HPDE6-E6E7 (cell line): ENCODE measurements around the gene SUFU.
A peak's percentile ranks its signal among the peaks of the same experiment; 100 is the strongest.

Experiments
- DNase-seq: peaks from one replicate; pipeline ENCODE4 v3.0.0; 2011; ENCODE audit warnings: missing footprints; ENCODE audit errors: extremely low spot score

The SUFU gene

GRCh38 chr10:102595293-102595692 is 91.5 kb downstream of the SUFU start:
- DNase-seq: no peak

GRCh38 chr10:102595897-102596296 is 92.1 kb downstream of the SUFU start:
- no peak for DNase-seq

GRCh38 chr10:102596506-102596971 is 92.8 kb downstream of the SUFU start:
- DNase-seq: peak; percentile 74

DNA sequence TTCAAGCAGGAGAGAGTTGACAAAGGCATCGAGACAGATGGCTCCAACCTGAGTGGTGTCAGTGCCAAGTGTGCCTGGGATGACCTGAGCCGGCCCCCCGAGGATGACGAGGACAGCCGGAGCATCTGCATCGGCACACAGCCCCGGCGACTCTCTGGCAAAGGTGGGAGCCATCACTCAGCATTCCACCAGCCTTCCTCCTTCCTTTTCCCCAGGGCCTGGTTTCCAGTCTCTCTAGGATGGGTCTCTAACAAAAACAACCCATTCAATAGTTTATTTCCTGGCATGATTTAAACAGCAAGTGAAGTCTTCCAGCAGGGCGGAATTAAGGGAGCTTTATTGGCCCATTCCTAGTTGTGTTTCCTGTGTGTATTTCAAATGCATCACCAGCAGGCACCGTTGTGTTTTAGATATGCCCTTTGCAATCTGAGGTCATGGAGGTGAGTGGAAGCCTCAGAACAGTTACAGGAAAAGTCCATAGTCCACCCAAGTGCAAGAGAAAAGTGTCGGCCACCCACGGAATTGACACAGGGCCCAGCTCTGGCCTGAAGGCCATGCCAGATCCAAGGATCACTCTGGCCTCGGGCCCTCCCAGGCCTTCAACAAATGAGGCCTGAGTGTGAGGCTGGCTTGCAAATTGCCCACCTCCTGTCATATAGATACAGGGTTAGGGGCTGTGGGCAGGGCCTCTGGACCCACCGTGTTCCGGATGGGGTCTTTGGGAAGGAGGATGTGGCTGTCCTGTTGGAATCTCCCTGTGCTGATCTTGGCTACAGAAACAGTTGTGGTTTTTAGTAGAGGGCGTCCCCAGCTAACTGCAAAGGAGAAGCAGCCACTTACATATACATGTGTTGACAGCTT is 93.6 kb downstream of the SUFU start:
- DNase-seq: no peak

GRCh38 chr10:102598243-102598642 is 94.5 kb downstream of the SUFU start:
- DNase-seq: no peak

GRCh38 chr10:102599565-102600327 is 96.0 kb downstream of the SUFU start:
- DNase-seq: no peak

- no peak for DNase-seq
Measured at GRCh38 chr10:102600816-102601215, 97.0 kb downstream of the SUFU start.

DNA sequence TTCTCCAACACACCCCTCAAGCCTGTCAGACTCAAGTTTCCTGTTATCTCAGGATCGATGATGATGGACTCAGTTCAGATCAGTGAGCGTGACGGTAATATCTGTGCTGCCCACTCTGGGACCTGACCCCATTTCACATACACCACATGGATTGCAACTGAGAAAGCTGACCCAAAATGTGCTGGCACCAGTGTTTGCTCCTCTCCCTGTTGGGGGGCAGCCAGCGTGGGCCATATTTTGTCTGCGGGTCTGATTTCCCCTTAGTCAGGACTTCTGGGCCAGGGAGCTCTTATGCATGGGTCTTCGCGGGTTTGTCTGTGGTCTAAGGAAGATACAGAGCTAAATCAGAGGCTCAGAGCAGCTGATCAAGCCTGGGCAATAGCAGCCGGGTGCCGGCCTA is 97.9 kb downstream of the SUFU start:
- DNase-seq: no peak

DNA sequence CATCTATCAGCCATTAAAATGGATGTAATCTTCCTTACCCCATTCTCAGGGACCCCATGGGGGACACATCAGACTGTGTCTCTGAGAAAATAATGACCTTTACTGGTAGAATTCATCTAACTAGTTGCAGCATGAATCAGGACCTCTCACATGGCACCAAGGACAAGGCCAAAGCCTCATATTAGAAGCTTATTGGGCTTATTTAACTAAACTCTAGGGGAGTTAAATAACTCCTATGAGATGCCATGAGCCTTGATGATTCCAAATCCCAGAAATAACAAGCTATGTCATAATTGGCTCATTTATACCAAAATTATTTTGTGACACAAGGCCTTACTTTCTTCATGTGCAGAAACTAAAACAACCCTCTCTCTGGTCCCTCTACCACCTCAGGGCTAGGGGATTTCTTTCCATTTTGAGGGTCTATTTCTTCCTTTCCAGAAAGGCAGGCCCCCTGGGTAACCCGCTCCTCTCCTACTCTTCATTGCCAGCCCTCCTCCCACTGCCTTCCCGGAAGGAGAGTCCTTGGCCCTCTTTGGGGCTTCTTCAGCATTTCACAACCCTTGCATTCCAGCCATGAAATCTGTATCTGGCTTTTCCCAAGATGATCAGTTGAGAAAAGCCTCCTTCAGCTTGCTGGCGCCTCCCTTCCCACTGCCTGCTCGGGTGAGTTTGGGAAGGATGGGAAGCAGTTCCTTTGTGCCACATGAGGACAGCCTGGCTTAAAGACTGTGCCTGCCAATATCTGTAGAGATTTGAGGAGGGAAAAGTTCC is 98.7 kb downstream of the SUFU start:
- no peak for DNase-seq

DNA sequence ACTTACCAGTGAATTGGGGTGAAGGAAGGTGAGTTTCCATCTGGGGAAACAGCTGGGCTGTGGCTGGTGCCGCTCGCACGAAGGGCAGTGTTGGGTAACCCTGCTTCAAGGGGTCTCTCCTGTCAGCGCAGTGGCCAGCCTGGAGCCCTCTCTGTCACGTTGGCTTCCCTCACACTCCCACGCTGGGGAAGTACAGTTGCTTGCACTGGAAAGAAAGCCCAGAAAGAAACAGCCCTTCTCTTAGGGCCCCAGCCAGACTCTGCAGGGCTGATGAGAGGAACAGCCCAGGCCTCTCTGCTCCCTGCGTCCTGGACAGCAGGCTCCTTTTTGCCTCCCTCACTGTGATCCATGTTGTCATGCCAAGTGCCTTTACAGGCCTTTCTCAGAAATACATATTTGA is 100.2 kb downstream of the SUFU start:
- DNase-seq: no peak

DNA sequence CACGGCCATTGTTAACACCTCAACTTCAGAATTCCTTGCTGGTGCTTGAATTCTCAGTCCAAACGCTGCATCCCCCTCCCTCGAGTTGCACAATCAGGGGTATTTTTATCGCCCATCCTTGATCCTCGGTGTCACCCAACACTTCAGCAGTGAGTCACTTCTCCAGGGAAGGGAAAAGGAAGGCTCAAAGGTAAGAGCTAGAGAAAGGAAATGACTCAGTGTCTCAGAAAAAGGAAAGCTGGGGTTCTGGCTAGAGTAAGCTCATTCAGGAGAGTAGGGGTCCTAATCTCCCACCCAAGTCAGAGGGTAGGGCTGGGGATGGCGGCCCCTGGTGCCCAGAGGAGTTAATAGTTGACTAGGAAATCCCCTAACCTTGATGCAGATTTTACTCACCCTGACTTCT is 100.7 kb downstream of the SUFU start:
- DNase-seq: peak; percentile 87

- no peak for DNase-seq
Measured at GRCh38 chr10:102605712-102606111, 101.9 kb downstream of the SUFU start.

DNA sequence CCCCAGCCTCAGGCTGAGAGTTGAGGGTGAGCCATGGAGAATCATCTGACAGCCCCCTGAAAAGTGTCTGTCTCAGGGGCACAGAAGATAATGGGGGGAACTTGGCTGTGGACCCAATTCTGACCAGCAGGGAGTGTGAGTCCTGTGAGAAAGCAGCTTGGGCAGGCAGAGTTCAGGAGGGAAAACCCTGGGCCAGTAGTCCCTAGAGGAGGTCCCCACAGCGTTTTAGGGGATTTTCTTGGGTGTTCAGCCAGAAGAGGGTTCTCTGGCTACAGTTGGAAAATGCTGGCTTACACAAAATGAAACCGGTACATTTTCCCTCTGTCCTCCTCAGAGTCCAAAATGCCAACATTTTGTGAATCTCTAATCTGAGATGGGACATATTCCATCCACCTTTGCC is 104.7 kb downstream of the SUFU start:
- DNase-seq: no peak

DNA sequence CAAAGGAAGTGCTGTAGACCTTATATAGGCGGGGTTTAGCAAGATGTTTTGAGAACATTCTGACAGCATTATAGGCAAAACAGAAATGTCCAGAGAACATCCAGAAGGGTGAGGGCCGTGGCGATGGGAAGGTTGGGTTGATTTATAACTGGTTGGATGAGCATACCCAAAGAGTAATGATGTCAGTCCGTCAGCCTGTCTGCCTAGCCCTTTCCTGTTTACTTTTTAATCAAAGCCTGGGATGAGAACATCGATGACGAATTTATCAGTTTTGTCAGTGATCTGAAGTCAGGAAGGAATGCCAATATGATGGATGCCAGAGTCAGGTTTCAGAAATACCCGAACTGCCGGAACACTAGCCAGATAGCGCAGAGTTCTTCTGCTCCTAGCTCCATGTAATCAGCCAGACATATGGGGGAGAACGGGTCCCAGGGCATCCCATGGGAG is 106.7 kb downstream of the SUFU start:
- DNase-seq: no peak

GRCh38 chr10:102611514-102612087 is 107.8 kb downstream of the SUFU start:
- no peak for DNase-seq

DNA sequence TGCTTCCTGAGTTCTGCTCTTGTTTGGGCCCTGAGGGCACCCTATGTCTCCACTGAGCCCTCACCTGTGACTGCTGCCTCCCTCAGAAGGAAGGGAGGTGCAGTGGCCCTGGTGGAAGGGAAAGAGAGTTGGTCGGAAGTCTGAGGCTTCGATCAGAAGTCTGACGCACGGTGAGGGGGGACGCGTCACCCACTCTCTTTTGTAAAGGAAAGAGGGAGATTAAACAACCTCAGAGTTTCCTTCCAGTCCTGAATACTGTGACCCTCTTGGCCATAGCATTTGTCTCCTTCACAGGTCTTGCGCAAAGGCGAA is 109.1 kb downstream of the SUFU start:
- DNase-seq: no peak

DNA sequence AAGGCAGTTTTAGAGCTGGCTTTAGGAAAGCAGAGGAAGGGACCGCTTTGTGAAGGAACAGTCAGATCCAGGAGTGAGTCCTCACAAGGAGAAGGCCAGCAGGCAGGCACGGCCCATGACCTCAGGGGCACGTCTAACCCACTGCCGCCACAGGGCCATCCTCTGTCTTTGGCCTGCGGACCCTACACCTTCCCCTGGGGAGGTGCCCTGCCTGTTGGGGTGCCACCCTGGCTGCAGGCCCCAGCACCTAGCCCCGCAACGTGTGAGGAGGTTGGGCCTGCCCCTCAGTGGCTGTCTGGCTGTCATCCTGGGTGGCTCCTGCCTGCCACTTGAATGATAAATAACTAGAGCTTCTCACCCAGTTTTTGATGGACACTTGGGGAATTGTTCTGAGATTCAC is 109.5 kb downstream of the SUFU start:
- DNase-seq: no peak

DNA sequence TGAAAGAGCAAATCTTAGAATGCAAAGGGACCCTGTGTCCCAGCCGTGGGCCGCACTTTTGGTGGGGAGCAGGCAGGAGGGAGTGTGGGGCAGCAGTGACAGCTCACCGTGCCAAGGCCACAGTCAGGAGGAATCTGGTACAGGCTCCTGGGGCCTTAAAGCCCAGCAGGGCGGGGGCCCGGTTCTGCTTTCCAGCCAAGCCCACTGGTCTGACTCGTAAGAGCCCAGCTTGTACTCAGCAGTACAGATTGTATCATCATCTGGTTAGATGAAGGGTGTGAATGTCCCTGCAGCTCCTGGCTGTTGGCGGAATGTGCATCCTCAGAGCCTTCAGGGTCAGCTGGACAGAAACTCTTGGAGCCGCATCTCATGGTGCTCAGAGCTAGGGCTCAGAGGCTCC is 110.0 kb downstream of the SUFU start:
- DNase-seq: no peak

DNA sequence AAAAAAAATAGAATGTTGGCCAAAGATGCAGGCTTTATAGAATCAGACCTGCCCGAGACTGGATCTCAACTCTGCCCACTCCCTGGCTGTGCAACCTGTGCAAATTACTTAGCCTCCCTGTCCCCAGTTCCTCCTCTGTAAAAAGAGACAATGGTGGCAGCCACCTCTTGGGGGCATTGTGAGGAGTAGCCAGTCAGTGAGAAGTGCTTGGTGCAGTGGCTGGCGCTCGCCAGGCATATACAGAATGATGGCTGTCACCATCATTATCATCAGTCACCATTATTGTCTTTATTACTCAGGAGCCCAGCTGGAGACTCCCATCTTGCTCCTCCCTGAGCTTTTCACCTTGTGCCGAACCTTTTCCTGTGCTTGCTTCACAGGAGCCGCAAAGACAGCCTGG is 111.1 kb downstream of the SUFU start:
- no peak for DNase-seq

GRCh38 chr10:102615361-102615760 is 111.6 kb downstream of the SUFU start:
- no peak for DNase-seq

- no peak for DNase-seq
Measured at GRCh38 chr10:102616066-102616770, 112.4 kb downstream of the SUFU start.
